Thyroid gland (tissue), 4 donors: ENCODE data around the gene SPSB4. TPM values are rescaled to one million over a fixed set of nuclear protein-coding genes. Genes with fewer than 3 reads are reported as not detected.

ENCODE experiments used
- DNase-seq, 2 donors: peaks; one replicate each; pipeline ENCODE4 v3.0.0-alpha.2; 2019
- H3K27ac ChIP-seq, 3 donors: fragments of 200-600 bp; sonication (generic); 1 replicate in 2 of 3; 2 replicates in 1 of 3; pipeline ENCODE4 v1.5.1; 2016 to 2019; ENCODE audit warnings: mild to moderate bottlenecking in 1 of 3, moderate library complexity in 1 of 3
- H3K27me3 ChIP-seq: fragments of 200-600 bp; sonication (generic); one replicate; pipeline ENCODE4 v1.5.1; 2019
- H3K36me3 ChIP-seq, 2 donors: fragments of 200-600 bp; sonication (generic); one replicate each; pipeline ENCODE4 v1.5.1; 2016 to 2019
- H3K4me1 ChIP-seq, 2 donors: fragments of 200-600 bp; sonication (generic); one replicate each; pipeline ENCODE4 v1.5.1; 2017 to 2019
- H3K4me3 ChIP-seq, 3 donors: fragments of 200-600 bp; sonication (generic); replicated peaks in 1 of 3; 1 replicate in 2 of 3; 2 replicates in 1 of 3; pipeline ENCODE4 v1.5.1; 2016; ENCODE audit warnings: mild to moderate bottlenecking in 1 of 3
- H3K9me3 ChIP-seq: fragments of 200-600 bp; sonication (generic); one replicate; pipeline ENCODE4 v1.5.1; 2017
- CTCF ChIP-seq, 6 experiments: fragments of 200-600 bp in 3 of 6; fragments of 450-650 bp in 3 of 6; sonication (generic) in 3 of 6; IDR thresholded peaks; one replicate each; pipeline ENCODE4 v1.5.1; 2016 to 2019; ENCODE audit warnings: antibody characterized with exemption in 6 of 6, mild to moderate bottlenecking in 2 of 6, inconsistent platforms in 1 of 6, moderate library complexity in 1 of 6
- POLR2A ChIP-seq, 2 donors: fragments of 450-650 bp; IDR thresholded peaks; one replicate each; pipeline ENCODE4 v1.6.1; 2017; ENCODE audit warnings: antibody characterized with exemption in 2 of 2, mild to moderate bottlenecking in 2 of 2, moderate library complexity in 1 of 2
- WGBS, 2 donors: methylation state at CpG; one replicate each; pipeline ENCODE4 v1.1.5; 2017; 5-methylcytosine and 5-hydroxymethylcytosine counted together
- intact Hi-C: fragments of 100-400 bp; cut with DNase I; formaldehyde crosslinking; loops from one replicate; pipeline ENCODE4 v1.15.1; 2023
- total RNA-seq, 4 donors: library from RNA; depleted of rRNA; stranded (reverse); fragments of >200 nt; gene quantifications; one replicate each; pipeline ENCODE4 v1.2.3, GENCODE V29; 2016

SPSB4 gene
- total RNA-seq, 4 donors from 2014 or later = 1.2 TPM; not detected in 3

- no peaks in the 10 kb centered on the region for H3K4me1 ChIP-seq
- no peaks in the 10 kb centered on the region for H3K36me3 ChIP-seq
- 78 to 80% methylated on average over 13 of the region's 13 CpGs for WGBS, 2 donors
- no peak for TF ChIP-seq CTCF (IDR thresholded peaks at IDR 0.05)
- no peak for DNase-seq
- intact Hi-C loops = no loop called here
- H3K27ac ChIP-seq = no peak overlapping the region
- no peaks in the 10 kb centered on the region for H3K27me3 ChIP-seq
- H3K4me3 ChIP-seq = no peak overlapping the region
- no peaks in the 10 kb centered on the region for H3K9me3 ChIP-seq
Observed at GRCh38 chr3:141083836-141084649, 32.9 kb downstream of the SPSB4 start.

- no peaks in the 10 kb centered on the region for H3K4me1 ChIP-seq
- H3K4me3 ChIP-seq = no peak overlapping the region
- TF ChIP-seq CTCF (IDR thresholded peaks at IDR 0.05) (no peak), POLR2A (IDR thresholded peaks at IDR 0.05) (no peak)
- no peak overlapping the region for H3K27ac ChIP-seq
- H3K36me3 ChIP-seq = no peaks in the 10 kb centered on the region
- no peak for DNase-seq
- intact Hi-C loops = no loop called here
- no peaks in the 10 kb centered on the region for H3K27me3 ChIP-seq
- 91 to 94% methylated on average over 3 of the region's 3 CpGs for WGBS, 2 donors
- H3K9me3 ChIP-seq = no peaks in the 10 kb centered on the region
Observed at GRCh38 chr3:141085343-141086070, 34.4 kb downstream of the SPSB4 start.

GRCh38 chr3:141086188-141086587, 35.0 kb downstream of the SPSB4 start:
- H3K9me3 ChIP-seq = no peaks in the 10 kb centered on the region
- intact Hi-C loops = no loop called here
- H3K27ac ChIP-seq = no peak overlapping the region
- H3K36me3 ChIP-seq = no peaks in the 10 kb centered on the region
- TF ChIP-seq CTCF (IDR thresholded peaks at IDR 0.05) (no peak), POLR2A (IDR thresholded peaks at IDR 0.05) (no peak)
- no peak overlapping the region for H3K4me3 ChIP-seq
- no peaks in the 10 kb centered on the region for H3K27me3 ChIP-seq
- 79 to 80% methylated on average over 1 of the region's 1 CpG for WGBS, 2 donors
- no peaks in the 10 kb centered on the region for H3K4me1 ChIP-seq
- DNase-seq = no peak

GRCh38 chr3:141087076-141087777, 36.1 kb downstream of the SPSB4 start:
- Histone ChIP-seq H3K27ac (no peak overlapping the region), H3K4me3 (no peak overlapping the region), H3K36me3 (no peaks in the 10 kb centered on the region), H3K9me3 (no peaks in the 10 kb centered on the region), H3K27me3 (no peaks in the 10 kb centered on the region), H3K4me1 (no peaks in the 10 kb centered on the region)
- no peak for DNase-seq
- intact Hi-C loops = no loop called here
- WGBS, 2 donors = 71 to 78% methylated on average over 6 to 7 of the region's 8 CpGs
- no peak for TF ChIP-seq CTCF (IDR thresholded peaks at IDR 0.05)
- TF ChIP-seq POLR2A (IDR thresholded peaks at IDR 0.05) = no peak
